ENCODE results near the gene DYDC2. TPM values are rescaled to one million over a fixed set of nuclear protein-coding genes. Genes with fewer than 3 reads are reported as not detected.
"Not testable (repeated sequence)": the region's sequence is repeated elsewhere in the genome, so short reads cannot be mapped to it uniquely, and the experiment has no call there.

DYDC2 gene
- total and polyA plus RNA-seq, 4 donors: 8.6 to 24.4 (median 19.5) TPM

DNA sequence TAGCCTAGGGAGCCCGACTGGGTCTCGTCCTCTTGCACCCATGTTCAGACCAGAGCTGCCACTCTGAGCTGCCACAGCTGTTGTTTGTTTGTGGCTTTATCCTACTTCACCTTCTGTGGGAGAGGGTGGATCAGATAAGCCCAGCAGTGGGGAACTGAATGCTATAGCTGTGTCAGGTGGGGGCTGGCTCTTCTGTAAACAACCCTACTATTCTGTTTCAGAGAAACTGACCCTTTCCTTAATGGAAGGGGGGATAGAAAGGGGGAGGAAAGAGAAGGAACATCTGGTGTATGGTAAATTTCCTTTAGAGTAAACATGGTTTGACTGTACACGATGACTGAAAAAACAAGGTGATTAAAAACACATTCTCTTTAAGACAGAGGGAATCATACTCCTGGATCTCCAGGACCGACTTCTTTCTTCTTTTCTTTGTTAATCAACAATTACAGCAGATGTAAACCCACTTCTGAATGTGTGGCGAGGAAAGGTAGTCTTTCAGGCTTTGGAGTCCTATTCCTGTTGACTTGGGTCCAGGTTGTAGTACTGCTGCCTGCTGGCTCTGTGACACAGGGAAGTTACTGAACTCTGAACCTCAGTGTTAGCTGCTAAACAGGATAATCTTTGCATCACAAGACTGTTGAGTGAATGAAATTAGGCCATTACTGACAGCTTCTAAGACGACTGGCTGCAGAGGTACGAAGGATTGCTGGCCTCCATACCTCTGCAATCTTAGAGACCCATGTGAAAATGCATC, 57.7 kb downstream of the DYDC2 start:
- no peaks in the 10 kb centered on the region for H3K27me3 ChIP-seq (ENCODE audit: control insufficient read depth in 3 of 3, insufficient read depth in 3 of 3, low read length in 2 of 3)
- peak overlapping the region in 1 of 2 donors; percentile 64 for H3K9ac ChIP-seq (ENCODE audit: insufficient read depth in 1 of 2, low read length in 2 of 2)
- H3K36me3 ChIP-seq (ENCODE audit: control insufficient read depth in 4 of 4, insufficient read depth in 4 of 4, low read length in 4 of 4): no peaks in the 10 kb centered on the region
- no peak for TF ChIP-seq CTCF (IDR thresholded peaks at IDR 0.05; ENCODE audit: control extremely low read depth, extremely low read depth)
- ATAC-seq (ENCODE audit: insufficient read depth, low FRiP score) (no peak), DNase-seq (peak; percentile 82 to 95 (median 94))
- peaks cover 19 to 87% (median 50%) of the 10 kb centered on the region in 5 donors for H3K4me1 ChIP-seq (ENCODE audit: control insufficient read depth in 5 of 5, insufficient read depth in 5 of 5, low read length in 5 of 5)
- no peak overlapping the region for H3K4me3 ChIP-seq
- 63 to 72% methylated on average over 7 of the region's 7 CpGs for WGBS, 2 donors
- no peaks in the 10 kb centered on the region for H3K9me3 ChIP-seq (ENCODE audit: control insufficient read depth in 4 of 4, insufficient read depth in 3 of 4, low read length in 3 of 4)
- H3K27ac ChIP-seq (ENCODE audit: low read depth in 1 of 2, low read length in 1 of 2): peak overlapping the region in 1 of 2 donors; percentile 76

DNA sequence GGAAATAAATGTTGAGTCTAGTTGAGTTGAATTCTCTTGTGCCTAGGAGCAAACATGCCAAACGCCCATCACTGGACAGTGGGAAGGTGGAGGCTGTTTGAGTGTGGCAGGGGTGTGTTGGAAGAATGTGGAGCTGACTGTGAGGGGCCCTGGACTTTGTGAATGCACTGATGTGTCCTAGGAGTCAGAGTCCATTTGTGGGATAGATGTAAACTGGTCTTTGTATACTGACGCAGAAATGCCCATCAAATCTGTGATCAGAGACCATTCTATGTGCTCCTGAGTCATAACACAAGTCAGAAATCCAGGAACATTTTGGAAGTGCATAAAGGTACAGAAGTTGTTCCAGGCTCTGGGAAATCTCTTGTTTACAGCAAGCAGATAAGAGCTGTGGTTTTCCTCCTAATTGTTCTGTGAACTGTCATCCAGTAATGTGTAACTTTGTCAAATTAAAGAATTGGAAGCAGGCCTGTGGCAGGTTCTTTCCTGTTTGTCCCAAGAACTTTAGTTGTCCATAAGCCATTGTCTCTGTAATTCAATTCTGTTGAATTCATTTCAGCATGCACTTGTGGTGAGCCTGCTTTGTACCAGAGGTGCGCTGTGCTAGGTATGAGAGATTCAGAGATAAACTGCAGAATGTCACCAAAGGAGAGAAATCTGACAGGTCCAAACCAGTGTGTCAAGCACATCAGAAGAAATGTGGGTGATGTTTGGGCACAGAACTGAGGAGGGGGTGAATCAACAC, 59.3 kb downstream of the DYDC2 start:
- Histone ChIP-seq H3K27ac (ENCODE audit: low read depth in 1 of 2, low read length in 1 of 2) (peak overlapping the region in 1 of 2 donors; percentile 38), H3K9ac (ENCODE audit: insufficient read depth in 1 of 2, low read length in 2 of 2) (no peak overlapping the region)
- WGBS, 2 donors: 82 to 87% methylated on average over 3 of the region's 3 CpGs

GRCh38 chr10:80416479-80417098, 60.0 kb downstream of the DYDC2 start:
- H3K36me3 ChIP-seq (ENCODE audit: control insufficient read depth in 4 of 4, insufficient read depth in 4 of 4, low read length in 4 of 4): peaks cover 0 to 7% (median 2%) of the 10 kb centered on the region in 4 donors
- H3K9me3 ChIP-seq (ENCODE audit: control insufficient read depth in 4 of 4, insufficient read depth in 3 of 4, low read length in 3 of 4): no peaks in the 10 kb centered on the region
- 66 to 78% methylated on average over 15 of the region's 15 CpGs for whole genome bisulfite sequencing, 2 donors
- no peak for ATAC-seq (ENCODE audit: insufficient read depth, low FRiP score)
- no peaks in the 10 kb centered on the region for H3K27me3 ChIP-seq (ENCODE audit: control insufficient read depth in 3 of 3, insufficient read depth in 3 of 3, low read length in 2 of 3)
- no peak overlapping the region for H3K9ac ChIP-seq (ENCODE audit: insufficient read depth in 1 of 2, low read length in 2 of 2)
- peak overlapping the region in 1 of 2 donors; percentile 38 for H3K27ac ChIP-seq (ENCODE audit: low read depth in 1 of 2, low read length in 1 of 2)
- H3K4me3 ChIP-seq: no peak overlapping the region
- DNase-seq: peak; percentile 92 to 97 (median 96)
- TF ChIP-seq CTCF (IDR thresholded peaks at IDR 0.05; ENCODE audit: control extremely low read depth, extremely low read depth): no peak
- H3K4me1 ChIP-seq (ENCODE audit: control insufficient read depth in 5 of 5, insufficient read depth in 5 of 5, low read length in 5 of 5): peaks cover 10 to 65% (median 38%) of the 10 kb centered on the region in 5 donors

More for the DNA sequence above, 59.3 kb downstream of the DYDC2 start:
- no peaks in the 10 kb centered on the region for H3K27me3 ChIP-seq (ENCODE audit: control insufficient read depth in 3 of 3, insufficient read depth in 3 of 3, low read length in 2 of 3)
- H3K4me3 ChIP-seq: no peak overlapping the region
- ATAC-seq (ENCODE audit: insufficient read depth, low FRiP score) (no peak), DNase-seq (peak in 1 of 3 donors; percentile 23)
- H3K9me3 ChIP-seq (ENCODE audit: control insufficient read depth in 4 of 4, insufficient read depth in 3 of 4, low read length in 3 of 4): no peaks in the 10 kb centered on the region
- no peak for TF ChIP-seq CTCF (IDR thresholded peaks at IDR 0.05; ENCODE audit: control extremely low read depth, extremely low read depth)
- H3K4me1 ChIP-seq (ENCODE audit: control insufficient read depth in 5 of 5, insufficient read depth in 5 of 5, low read length in 5 of 5): peaks cover 13 to 72% (median 41%) of the 10 kb centered on the region in 5 donors
- no peaks in the 10 kb centered on the region for H3K36me3 ChIP-seq (ENCODE audit: control insufficient read depth in 4 of 4, insufficient read depth in 4 of 4, low read length in 4 of 4)

- DNase-seq: peak in 1 of 3 donors; percentile 34
- H3K9me3 ChIP-seq (ENCODE audit: control insufficient read depth in 4 of 4, insufficient read depth in 3 of 4, low read length in 3 of 4); H3K4me3 ChIP-seq; H3K27ac ChIP-seq (ENCODE audit: low read depth in 1 of 2, low read length in 1 of 2); H3K9ac ChIP-seq (ENCODE audit: insufficient read depth in 1 of 2, low read length in 2 of 2); ATAC-seq (ENCODE audit: insufficient read depth, low FRiP score); H3K27me3 ChIP-seq (ENCODE audit: control insufficient read depth in 3 of 3, insufficient read depth in 3 of 3, low read length in 2 of 3): not testable (repeated sequence)
- Histone ChIP-seq H3K4me1 (ENCODE audit: control insufficient read depth in 5 of 5, insufficient read depth in 5 of 5, low read length in 5 of 5) (peaks cover 10 to 58% (median 35%) of the 10 kb centered on the region in 5 donors), H3K36me3 (ENCODE audit: control insufficient read depth in 4 of 4, insufficient read depth in 4 of 4, low read length in 4 of 4) (peaks cover 0 to 13% (median 4%) of the 10 kb centered on the region in 4 donors)
- whole genome bisulfite sequencing, 2 donors: 83 to 92% methylated on average over 6 of the region's 6 CpGs
These were observed 60.7 kb downstream of the DYDC2 start for GRCh38 chr10:80417256-80417655.
